ENCODE measurements around the gene NPEPL1.

The NPEPL1 gene

DNA sequence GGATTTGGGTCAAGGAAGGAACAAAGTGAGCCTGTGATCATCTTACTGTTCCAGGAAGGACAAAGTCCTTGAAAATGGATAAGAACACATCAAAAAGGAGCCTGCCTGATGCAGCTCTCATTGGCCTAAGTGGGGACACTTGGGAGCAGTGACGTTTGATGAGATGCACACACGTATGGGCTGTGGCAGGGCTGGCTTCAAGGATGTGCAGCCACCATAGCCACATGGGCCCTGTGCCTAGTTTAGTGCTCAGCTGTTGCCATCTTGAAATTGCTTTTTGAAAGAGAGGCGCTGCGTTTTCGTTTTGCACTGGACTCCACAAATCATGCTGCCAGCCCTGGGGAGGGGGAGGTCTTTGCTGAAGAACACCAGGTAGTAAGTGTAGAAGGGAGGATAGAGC, 6.6 kb upstream of the NPEPL1 start:
- H3K4me3 Mint-ChIP-seq: no peak overlapping the region
- H3K36me3 Mint-ChIP-seq (ENCODE audit: low read depth): peaks cover 18% of the 10 kb centered on the region
- H3K27ac Mint-ChIP-seq: no peak overlapping the region
- peaks cover 3% of the 10 kb centered on the region for H3K4me1 Mint-ChIP-seq (ENCODE audit: low read depth)
- no peaks in the 10 kb centered on the region for H3K9me3 Mint-ChIP-seq
- no peaks in the 10 kb centered on the region for H3K27me3 Mint-ChIP-seq

DNA sequence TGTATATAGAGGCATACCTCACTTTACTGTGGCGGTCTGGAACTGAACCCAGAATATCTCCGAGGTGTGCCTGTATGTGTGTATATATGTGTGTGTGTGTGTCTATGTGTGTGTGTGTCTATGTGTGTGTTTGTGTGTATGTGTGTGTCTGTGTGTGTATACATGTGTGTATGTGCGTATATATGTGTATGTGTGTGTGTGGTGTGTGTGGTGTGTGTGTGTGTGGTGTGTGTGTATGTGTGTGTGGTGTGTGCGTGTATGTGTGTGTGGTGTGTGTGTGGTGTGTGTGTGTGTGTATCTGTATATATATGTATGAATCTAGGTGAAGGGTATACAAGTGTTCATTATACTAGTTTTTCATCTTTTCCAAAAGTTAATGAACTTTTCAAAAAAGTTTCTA, 4.2 kb upstream of the NPEPL1 start:
- no peaks in the 10 kb centered on the region for H3K9me3 Mint-ChIP-seq
- peaks cover 11% of the 10 kb centered on the region for H3K36me3 Mint-ChIP-seq (ENCODE audit: low read depth)
- H3K4me3 Mint-ChIP-seq: no peak overlapping the region
- no peaks in the 10 kb centered on the region for H3K27me3 Mint-ChIP-seq
- no peak overlapping the region for H3K27ac Mint-ChIP-seq
- H3K4me1 Mint-ChIP-seq (ENCODE audit: low read depth): peaks cover 9% of the 10 kb centered on the region

DNA sequence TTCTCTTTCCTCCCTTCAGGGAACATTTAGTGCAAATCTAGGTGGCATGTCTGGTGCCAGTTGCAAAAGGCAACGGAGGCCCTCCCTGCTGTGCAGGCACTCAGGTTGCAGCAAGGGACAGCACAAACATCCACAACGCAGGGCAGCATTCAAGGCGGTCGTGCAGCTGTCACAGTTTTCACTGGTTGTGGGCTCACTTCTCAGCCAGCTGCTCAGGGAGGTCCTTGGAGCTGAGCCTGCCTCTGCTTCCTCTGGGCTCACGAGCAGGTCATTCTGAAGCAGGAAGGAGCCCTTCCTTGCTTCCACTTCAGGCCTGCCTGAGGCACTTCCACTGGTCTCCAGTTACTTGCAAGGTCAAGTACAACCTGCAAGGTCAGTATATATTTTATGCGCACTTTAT, 3.8 kb upstream of the NPEPL1 start:
- Mint-ChIP-seq H3K9me3 (no peaks in the 10 kb centered on the region), H3K27me3 (no peaks in the 10 kb centered on the region), H3K4me1 (ENCODE audit: low read depth) (peaks cover 13% of the 10 kb centered on the region), H3K27ac (no peak overlapping the region), H3K36me3 (ENCODE audit: low read depth) (peaks cover 11% of the 10 kb centered on the region), H3K4me3 (no peak overlapping the region)

DNA sequence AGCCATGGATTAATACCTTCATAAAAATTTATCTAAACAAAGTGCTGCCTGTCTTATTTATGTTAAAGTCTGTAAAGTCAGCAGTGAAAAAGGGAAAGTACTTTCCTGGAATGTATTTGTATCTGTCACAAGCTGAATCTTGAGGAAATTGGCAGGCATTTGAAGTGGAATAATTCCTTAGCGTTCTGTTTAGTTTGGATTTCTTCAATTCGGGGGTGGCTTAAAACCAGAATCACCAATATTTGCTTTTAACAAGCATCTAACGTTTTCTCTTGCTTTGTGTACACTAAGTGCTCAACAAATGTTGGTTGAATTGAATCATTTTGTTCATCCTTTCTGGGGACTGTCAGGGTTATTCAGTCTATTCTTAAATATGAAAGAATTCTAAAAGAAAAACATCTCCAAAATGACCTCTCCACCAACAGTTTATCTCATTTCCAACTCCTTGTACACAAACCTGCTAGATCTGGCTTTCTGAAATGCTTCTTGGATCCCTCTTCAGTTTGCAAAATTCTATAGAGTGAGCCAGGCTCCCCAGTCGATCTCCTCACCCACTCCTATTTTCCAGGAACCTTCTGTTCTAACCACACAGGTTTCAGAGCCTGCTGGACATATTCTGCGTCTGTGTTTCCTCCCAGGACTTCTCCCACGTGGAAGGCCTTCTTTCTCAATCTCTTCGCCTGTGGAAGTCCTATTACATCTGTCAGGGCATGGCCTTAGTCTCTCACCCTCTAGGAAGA, 2.0 kb upstream of the NPEPL1 start:
- H3K36me3 Mint-ChIP-seq (ENCODE audit: low read depth): peaks cover 10% of the 10 kb centered on the region
- no peaks in the 10 kb centered on the region for H3K9me3 Mint-ChIP-seq
- no peaks in the 10 kb centered on the region for H3K27me3 Mint-ChIP-seq
- H3K4me1 Mint-ChIP-seq (ENCODE audit: low read depth): peaks cover 18% of the 10 kb centered on the region
- no peak overlapping the region for H3K27ac Mint-ChIP-seq
- no peak overlapping the region for H3K4me3 Mint-ChIP-seq

DNA sequence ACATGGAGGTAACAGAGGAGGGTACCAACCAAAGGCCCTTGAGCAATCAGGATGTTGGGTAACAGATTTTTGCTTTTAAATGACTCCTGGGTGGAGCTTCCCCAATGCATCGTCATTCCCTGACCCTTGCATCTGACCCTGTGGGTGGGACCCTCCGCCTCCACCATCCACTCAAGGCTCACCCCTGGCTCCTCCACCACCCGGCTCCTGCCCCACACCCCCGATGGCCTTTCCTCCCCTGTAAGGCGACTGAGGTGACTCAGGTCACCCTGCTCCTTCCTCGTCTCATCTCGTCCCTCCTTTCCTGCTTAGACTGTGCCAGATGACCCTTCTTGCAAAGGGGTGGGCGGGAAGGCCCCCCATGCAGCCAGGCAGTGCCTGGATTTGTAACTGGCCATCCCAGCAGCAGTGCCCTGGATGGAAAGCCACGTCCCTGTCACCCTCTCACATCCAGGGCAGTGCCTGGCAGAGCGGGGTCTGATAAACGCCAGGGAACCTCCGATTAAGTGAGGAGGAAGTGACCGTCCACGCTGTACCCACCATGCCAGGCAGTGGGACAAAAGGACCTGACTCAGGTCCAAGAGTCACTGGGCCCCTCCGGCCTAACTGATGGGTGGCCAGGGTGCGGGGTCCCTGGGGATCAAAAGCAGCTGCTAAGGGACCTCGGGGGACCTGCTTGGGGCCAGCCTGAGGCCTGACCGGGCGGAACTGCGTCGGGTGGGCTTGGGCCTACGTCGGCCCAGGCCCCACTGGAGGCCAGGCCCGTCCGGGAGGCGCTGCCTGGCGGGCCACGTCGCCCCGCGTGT, 624 bp upstream of the NPEPL1 start:
- peaks cover 18% of the 10 kb centered on the region for H3K4me1 Mint-ChIP-seq (ENCODE audit: low read depth)
- H3K27ac Mint-ChIP-seq: peak overlapping the region; percentile 40
- no peaks in the 10 kb centered on the region for H3K9me3 Mint-ChIP-seq
- H3K36me3 Mint-ChIP-seq (ENCODE audit: low read depth): peaks cover 4% of the 10 kb centered on the region
- peak overlapping the region; percentile 32 for H3K4me3 Mint-ChIP-seq
- no peaks in the 10 kb centered on the region for H3K27me3 Mint-ChIP-seq

DNA sequence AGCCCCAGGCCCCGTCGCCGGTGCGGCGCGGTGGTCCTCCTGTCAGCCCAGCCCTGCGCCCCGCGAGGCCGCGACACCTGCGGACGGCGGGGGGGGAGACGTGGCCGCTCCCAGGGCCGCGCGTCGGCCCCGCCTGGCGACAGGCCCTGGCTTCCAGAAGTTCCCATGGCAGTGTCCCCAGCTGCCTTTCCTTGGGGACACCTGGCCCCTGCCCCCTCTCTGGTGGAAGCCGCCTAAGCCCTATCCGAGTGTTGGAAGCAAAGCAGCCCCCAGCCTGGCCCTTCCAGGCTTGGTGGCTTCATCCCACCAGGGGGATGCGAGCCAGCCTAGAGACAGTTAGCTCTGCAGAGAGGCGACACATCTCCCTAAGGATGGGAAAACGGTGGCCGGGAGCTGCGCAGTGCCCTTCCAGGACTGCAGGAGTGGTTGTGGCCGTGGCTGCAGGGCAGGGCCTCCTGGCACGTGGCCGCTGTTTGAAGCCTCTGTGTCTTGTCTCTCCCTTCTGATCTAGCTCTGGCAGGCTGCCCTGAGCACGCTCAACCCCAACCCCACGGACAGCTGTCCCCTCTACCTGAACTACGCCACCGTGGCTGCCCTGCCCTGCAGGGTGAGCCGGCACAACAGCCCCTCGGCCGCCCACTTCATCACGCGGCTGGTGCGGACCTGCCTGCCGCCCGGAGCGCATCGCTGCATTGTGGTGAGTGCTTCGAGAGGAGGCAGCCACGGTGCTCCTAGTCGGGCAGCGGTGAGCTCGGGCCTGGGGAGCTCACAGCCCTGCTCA, 816 bp downstream of the NPEPL1 start:
- no peaks in the 10 kb centered on the region for H3K9me3 Mint-ChIP-seq
- H3K27ac Mint-ChIP-seq: peak overlapping the region; percentile 69
- H3K4me1 Mint-ChIP-seq (ENCODE audit: low read depth): peaks cover 18% of the 10 kb centered on the region
- peaks cover 4% of the 10 kb centered on the region for H3K36me3 Mint-ChIP-seq (ENCODE audit: low read depth)
- H3K27me3 Mint-ChIP-seq: no peaks in the 10 kb centered on the region
- H3K4me3 Mint-ChIP-seq: peak overlapping the region; percentile 76

DNA sequence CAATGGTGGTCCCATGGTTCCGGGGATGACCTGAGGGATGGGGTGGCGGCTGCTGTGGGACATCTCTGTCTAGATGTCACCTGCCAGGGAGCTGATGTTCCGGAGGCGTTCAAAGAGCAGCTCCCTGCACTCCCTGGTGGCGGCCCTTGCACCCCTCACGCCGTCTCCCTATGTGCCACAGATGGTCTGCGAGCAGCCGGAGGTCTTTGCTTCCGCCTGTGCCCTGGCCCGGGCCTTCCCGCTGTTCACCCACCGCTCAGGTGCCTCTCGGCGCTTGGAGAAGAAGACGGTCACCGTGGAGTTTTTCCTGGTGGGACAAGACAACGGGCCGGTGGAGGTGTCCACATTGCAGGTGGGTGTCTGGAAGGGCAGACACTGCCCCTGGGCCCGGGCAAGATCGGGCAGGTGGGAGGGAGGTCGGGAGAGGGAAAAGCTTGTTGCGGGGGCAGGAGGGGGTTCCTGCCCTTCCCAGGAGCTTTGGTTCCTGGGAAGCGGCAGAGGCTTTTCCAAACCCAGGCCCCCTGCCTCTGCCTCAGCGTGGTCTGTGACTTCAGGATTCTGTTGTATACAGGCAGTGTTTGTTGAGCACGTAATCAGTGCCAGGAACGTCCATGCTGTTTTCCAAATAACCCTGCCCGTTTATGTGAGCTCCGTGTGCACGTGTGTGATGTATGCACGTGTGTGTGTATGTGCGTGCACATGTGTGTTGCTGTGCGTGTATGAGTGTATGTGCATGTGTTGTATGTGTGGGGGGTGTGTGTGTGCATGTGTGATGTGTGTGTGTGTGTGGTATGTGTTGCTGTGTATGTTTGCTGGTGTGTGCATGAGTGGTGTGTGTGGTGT, 1.9 kb downstream of the NPEPL1 start:
- H3K27ac Mint-ChIP-seq: no peak overlapping the region

DNA sequence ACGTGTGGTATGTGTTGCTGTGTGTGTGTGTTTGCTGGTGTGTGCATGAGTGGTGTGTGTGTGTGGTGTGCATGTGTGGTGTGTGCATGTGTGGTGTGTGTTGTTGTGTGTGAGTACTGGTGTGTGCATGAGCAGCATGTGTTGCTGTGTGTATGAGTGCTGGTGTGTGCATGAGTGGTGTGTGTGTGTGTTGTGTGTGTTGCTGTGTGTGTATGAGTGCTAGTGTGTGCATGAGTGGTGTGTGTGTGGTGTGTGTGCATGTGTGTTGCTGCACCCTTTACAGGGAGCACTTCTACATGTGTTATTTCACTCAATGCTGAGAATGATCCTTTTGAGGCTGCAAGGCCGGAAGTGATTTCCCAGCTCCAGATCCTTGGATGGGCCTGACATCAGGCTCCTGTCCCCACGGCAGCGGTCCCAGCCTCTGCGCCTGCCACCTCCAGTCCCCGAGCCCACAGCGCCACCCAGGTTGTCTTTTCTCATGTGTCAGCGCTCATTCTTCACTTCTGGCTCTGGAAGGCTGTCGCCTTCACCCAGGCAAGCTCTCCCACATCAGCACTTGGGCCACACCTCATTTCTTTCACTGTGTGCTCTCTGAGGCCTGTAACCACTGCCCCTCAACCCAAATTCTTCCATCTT, 2.6 kb downstream of the NPEPL1 start:
- peaks cover under 1% of the 10 kb centered on the region for H3K36me3 Mint-ChIP-seq (ENCODE audit: low read depth)
- no peaks in the 10 kb centered on the region for H3K27me3 Mint-ChIP-seq
- no peak overlapping the region for H3K4me3 Mint-ChIP-seq
- no peak overlapping the region for H3K27ac Mint-ChIP-seq
- peaks cover 21% of the 10 kb centered on the region for H3K4me1 Mint-ChIP-seq (ENCODE audit: low read depth)
- no peaks in the 10 kb centered on the region for H3K9me3 Mint-ChIP-seq

More for the DNA sequence above, 1.9 kb downstream of the NPEPL1 start:
- Mint-ChIP-seq H3K27me3 (no peaks in the 10 kb centered on the region), H3K4me3 (peak overlapping the region; percentile 23), H3K36me3 (ENCODE audit: low read depth) (peaks cover 4% of the 10 kb centered on the region), H3K4me1 (ENCODE audit: low read depth) (peaks cover 18% of the 10 kb centered on the region), H3K9me3 (no peaks in the 10 kb centered on the region)

DNA sequence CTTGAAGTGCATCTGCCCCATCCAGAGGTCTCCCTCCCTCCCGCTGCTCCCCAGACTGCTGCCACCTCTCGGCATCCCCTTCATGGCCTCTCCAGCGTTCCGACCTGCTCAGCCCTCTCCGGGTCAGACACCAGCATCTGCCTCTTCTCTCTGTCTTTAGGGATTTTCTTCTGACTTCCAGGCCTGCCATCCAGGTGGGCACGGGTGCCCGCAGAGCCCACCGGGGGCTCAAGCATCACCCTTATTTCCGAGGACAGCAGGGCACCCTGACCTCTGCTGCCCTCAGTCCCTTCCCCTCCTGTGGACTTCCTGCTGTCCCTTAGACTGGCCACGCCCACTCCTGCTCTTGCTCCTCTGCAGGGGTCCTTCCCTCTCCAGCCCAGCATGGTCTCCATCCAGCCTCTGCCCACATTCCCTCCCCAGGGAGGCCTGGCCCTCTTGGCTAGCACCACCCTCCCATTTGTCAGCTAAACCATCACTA, 3.3 kb downstream of the NPEPL1 start:
- H3K27ac Mint-ChIP-seq: no peak overlapping the region
- H3K36me3 Mint-ChIP-seq (ENCODE audit: low read depth): peaks cover 5% of the 10 kb centered on the region
- peaks cover 22% of the 10 kb centered on the region for H3K4me1 Mint-ChIP-seq (ENCODE audit: low read depth)
- H3K27me3 Mint-ChIP-seq: no peaks in the 10 kb centered on the region
- H3K9me3 Mint-ChIP-seq: no peaks in the 10 kb centered on the region
- no peak overlapping the region for H3K4me3 Mint-ChIP-seq

DNA sequence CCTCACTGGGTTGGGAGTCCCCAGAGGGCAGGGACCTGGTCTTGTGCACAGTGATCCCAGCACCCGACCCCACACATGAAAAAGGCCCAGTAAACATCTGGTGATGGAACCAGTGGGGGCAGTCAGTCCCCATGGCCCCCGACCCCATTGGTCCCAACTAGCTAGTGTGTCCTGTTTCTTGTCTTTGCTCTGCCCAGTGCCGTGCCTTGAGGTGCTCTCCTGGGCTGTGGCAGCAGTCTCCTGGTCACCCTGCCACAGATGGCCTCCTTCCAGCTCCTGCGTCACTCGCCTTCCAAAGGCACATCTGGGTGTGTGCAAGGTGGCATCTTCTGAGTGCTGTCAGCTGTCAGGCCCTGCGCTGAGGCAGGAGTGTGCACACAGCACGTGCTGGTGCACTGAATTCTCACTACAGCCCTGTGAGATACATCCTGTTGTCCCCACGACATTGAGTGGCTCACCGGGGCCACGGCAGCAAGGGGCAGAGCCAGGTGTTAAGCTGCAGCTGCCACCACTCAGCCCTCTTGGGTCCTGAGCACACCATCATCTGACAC, 3.9 kb downstream of the NPEPL1 start:
- no peak overlapping the region for H3K4me3 Mint-ChIP-seq
- H3K27ac Mint-ChIP-seq: no peak overlapping the region
- H3K4me1 Mint-ChIP-seq (ENCODE audit: low read depth): peaks cover 20% of the 10 kb centered on the region

DNA sequence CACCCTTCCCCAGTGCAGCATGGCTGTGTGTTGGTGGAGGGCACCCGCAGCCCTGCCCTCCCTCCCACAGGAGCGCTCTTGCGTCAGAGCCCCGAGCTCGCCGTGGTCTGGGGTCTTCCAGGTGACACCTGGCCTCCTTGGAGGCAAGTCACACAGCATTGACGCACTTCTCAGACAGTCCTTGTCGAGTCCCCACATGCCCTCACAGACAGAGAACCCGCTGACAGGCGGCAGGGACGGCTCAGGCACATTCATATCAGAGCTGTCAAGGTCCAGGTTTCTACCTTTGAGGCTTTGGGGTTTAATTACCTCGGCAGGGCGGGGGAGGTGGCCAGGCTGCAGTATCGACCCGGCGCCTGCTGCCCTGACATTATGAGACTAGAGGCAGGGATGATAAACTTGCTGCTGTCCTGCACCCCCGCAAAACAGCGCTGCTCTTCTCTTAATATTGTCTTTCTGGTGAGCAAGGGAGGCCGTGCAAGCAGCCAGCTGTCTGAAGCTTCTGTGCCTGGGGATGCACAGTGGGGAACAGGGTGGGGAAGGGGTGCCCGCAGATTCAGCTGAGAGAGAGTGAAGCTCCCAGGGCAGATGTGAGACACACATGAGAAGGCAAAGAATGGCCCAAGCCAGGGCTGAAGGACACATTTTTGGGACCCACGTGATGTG, 4.7 kb downstream of the NPEPL1 start:
- peaks cover 15% of the 10 kb centered on the region for H3K4me1 Mint-ChIP-seq (ENCODE audit: low read depth)
- H3K27ac Mint-ChIP-seq: no peak overlapping the region
- no peaks in the 10 kb centered on the region for H3K9me3 Mint-ChIP-seq
- H3K27me3 Mint-ChIP-seq: no peaks in the 10 kb centered on the region
- H3K4me3 Mint-ChIP-seq: no peak overlapping the region
- peaks cover 6% of the 10 kb centered on the region for H3K36me3 Mint-ChIP-seq (ENCODE audit: low read depth)

More for the DNA sequence above, 3.9 kb downstream of the NPEPL1 start:
- H3K27me3 Mint-ChIP-seq: no peaks in the 10 kb centered on the region
- H3K9me3 Mint-ChIP-seq: no peaks in the 10 kb centered on the region
- peaks cover 5% of the 10 kb centered on the region for H3K36me3 Mint-ChIP-seq (ENCODE audit: low read depth)

DNA sequence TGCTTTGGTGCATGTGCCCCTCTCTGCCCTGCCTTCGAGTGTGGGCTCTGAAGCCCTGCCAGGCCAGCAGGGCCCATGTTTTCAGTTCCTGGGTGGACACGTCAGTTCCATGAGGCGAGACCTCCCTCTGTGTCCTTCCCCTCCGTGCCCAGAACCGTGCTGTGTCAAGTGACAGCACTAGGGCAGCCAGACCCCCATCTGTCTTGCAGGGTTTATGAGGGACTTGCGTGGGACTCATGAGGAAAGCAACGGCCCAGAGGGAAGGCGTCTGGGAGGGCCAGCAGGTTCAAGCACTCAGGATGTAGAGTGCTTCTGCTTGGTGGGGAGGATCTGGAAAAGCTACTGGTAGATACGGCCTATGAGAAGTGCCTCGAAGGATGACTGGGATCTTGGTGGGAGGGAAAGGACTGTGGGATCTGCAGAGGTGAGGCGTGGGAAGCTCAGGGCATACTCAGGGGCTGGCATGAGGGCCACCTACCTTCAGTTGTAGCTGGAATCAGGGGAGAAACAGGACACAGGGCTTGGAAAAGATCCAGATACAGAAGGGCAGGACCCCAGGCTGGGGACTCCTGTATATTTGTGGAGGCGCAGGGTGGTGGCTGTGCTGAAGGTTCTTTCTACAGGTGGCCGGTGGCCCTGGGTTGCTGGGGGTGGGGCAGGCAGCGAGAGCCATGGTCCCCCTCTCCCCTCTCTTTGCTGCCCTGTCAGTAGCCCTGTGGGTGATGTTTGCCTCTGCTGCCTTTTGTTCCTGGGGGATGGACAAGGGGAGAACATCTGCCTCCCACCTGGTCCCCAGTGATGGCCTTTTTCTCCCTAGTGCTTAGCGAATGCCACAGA, 5.5 kb downstream of the NPEPL1 start:
- Mint-ChIP-seq H3K4me3 (no peak overlapping the region), H3K9me3 (no peaks in the 10 kb centered on the region), H3K27ac (no peak overlapping the region), H3K36me3 (ENCODE audit: low read depth) (peaks cover 13% of the 10 kb centered on the region), H3K4me1 (ENCODE audit: low read depth) (peaks cover 15% of the 10 kb centered on the region), H3K27me3 (no peaks in the 10 kb centered on the region)
